GM10266 (cell line): ENCODE results near the gene DUS1L.
"Not testable (repeated sequence)": the region's sequence is repeated elsewhere in the genome, so short reads cannot be mapped to it uniquely, and the experiment has no call there.

Source experiments
- DNase-seq: peaks from one replicate; pipeline ENCODE4 v3.0.0; 2012; ENCODE audit errors: extremely low spot score
- CTCF ChIP-seq: IDR thresholded peaks from 2 replicates; pipeline ENCODE4 v1.5.1; 2012; ENCODE audit warnings: mild to moderate bottlenecking, low read depth; ENCODE audit not compliant: control insufficient read depth, insufficient read depth; ENCODE audit errors: missing control alignments

The DUS1L gene

DNA sequence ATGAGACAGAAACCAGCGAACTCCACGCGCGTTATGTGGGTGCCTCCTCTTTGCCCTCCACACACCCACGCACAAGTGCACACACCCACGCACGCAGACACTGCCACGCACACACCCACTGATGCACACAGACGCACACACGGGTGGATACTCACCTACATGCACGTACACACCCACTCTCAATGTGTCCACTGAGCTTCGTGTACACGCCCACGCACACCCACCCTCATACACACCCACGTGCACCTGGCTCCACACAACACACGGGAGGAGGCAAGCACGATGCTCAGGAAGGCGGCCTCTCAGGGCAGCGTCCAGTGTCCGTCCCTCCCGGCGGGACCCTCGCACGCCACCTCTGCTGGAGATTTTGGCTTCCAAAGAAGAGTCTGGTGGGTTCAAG, 18.2 kb downstream of the DUS1L start:
- no peak for TF ChIP-seq CTCF
- no peak for DNase-seq

DNA sequence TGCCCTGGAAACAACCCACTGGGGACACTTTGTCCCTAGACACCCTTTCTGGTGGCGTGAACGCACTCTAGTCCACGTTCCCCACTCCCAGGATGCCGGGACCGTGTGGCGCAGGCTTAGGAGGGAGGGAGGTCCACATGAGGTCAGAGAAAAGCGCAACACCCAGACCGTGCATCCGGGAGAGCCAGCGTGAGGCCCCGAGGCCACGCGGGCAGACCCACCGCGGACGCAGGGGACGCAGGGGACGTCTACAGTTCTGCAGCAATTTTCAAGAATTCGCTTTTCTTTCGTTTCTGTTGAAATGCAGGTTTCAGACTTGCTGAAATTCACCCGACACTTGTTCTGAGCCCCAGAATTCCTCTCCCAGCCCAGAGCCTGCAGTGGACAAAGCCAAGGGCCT, 18.7 kb downstream of the DUS1L start:
- DNase-seq: no peak
- TF ChIP-seq CTCF: no peak

GRCh38 chr17:82045936-82046484, 19.6 kb downstream of the DUS1L start:
- DNase-seq: no peak
- no peak for TF ChIP-seq CTCF

GRCh38 chr17:82043507-82043906, 22.1 kb downstream of the DUS1L start:
- no peak for DNase-seq
- no peak for TF ChIP-seq CTCF

DNA sequence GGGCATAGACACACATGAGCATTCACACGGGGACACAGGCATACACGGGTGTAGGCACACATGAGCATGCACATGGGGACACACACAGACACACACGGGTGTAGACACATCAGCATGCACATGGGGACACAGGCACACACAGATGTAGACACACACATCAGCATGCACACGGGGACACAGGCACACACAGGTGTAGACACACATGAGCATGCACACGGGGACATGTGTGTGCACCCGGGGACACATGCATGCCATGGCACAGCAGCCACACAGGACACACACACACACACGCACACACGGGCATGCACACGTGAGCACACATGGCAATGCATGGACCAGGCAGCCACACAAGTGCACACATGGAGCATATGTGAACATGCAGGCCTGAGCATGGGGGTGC, 23.0 kb downstream of the DUS1L start:
- no peak for TF ChIP-seq CTCF
- no peak for DNase-seq

DNA sequence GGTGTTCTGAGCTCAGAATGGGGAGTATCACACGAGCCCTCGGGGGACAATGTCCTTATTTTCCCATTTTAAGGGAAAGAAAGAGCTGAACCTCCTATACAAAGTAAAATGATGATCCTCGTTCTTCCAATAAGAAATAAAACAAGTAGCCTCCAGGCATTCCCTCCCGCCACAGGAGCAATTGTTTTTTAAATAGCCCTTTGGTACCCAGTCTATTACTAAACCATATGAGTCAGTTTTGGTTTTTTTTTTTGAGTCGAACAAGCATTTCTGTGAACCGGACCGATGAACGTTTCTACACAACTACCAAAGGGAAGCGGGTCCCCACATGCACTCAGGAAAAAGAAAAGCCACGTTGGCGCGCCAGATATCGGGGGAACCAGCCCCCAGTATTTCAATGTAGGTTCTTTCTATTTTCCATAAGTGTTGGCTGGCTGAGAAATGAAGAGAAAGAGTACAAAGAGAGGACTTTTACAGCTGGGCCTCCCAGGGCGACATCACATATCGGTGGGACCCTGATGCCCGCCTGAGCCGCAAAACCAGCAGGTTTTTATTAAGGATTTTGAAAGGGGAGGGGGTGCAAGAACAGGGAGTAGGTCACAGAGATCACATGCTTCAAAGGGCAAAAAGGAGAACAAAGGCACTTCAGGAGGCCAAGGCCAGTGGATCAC, 24.3 kb downstream of the DUS1L start:
- DNase-seq: no peak
- no peak for TF ChIP-seq CTCF

DNA sequence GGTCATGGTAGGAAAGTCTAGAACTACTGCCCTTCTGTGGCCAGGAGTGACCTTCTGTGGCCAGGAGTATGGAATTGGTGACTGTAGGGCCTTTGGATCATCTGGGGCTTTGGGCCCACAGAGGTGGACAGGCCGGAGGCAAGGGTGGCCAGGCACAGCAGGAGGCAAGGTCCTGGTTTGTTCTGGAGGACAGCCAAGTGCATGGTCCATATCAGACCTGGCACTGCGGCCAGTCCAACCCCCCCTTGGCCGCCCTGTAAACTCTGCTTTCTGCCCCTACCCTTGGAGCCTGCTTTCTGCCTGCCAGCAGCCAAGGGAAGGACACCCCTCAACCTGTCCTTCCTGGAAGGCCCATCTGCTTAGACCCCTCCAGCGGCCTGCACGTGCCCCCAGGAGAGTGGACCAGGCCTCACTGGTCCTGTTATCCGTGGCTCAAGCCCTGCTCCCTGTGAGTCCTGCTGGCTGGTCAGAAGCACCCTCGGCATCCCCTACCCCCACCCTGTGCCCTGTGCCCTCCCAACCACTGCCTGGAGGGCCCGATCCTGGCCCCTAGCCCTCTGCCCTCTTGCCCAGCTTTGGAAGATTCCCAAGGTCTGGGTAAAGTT, 25.8 kb downstream of the DUS1L start:
- TF ChIP-seq CTCF: no peak
- DNase-seq: no peak

DNA sequence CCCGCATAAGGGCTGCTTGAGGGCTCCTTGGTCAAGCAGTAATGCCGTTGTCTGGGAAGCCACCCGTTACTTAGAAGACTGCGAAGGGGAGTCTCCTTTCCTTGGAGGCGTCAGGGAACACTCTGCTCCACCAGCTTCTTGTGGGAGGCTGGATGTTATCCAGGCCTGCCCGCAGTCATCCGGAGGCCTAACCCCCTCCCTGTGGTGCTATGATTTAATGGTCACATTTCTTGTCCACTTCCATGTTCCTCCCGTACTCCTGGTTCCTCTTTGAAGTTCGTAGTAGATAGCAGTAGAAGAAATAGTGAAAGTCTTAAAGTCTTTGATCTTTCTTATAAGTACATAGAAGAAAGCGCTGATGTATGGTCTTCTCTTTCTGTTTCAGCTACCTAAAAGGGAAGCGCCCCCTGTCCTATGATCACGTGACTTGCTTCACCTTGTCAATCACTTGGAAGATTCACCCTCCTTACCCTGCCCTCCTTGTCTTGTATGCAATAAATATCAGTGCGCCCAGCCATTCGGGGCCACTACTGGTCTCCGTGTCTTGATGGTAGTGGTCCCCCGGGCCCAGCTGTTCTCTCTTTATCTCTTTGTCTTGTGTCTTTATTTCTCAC, 26.7 kb downstream of the DUS1L start:
- DNase-seq: not testable (repeated sequence)
